ENCODE measurements around the gene SORCS2.
A peak's percentile ranks its signal among the peaks of the same experiment; 100 is the strongest.
"Not testable (repeated sequence)": the region's sequence is repeated elsewhere in the genome, so short reads cannot be mapped to it uniquely, and the experiment has no call there.

The SORCS2 gene

GRCh38 chr4:7201420-7202305 is 9.3 kb downstream of the SORCS2 start:
- DNase-seq: no peak

- no peak for DNase-seq
These were observed 10.1 kb downstream of the SORCS2 start for GRCh38 chr4:7202411-7202810.

GRCh38 chr4:7204656-7205387 is 12.5 kb downstream of the SORCS2 start:
- no peak for DNase-seq

- DNase-seq: no peak
These were observed 14.0 kb downstream of the SORCS2 start for GRCh38 chr4:7206385-7206784.

GRCh38 chr4:7206911-7207567 is 14.7 kb downstream of the SORCS2 start:
- peak; percentile 27 for DNase-seq

- no peak for DNase-seq
These were observed 15.4 kb downstream of the SORCS2 start for GRCh38 chr4:7207628-7208231.

GRCh38 chr4:7208509-7209451 is 16.4 kb downstream of the SORCS2 start:
- DNase-seq: no peak

- DNase-seq: no peak
These were observed 17.4 kb downstream of the SORCS2 start for GRCh38 chr4:7209699-7210098.

GRCh38 chr4:7210824-7211223 is 18.5 kb downstream of the SORCS2 start:
- DNase-seq: no peak

GRCh38 chr4:7212101-7212674 is 19.9 kb downstream of the SORCS2 start:
- no peak for DNase-seq

GRCh38 chr4:7212921-7213320 is 20.6 kb downstream of the SORCS2 start:
- DNase-seq: no peak

- no peak for DNase-seq
These were observed 21.5 kb downstream of the SORCS2 start for GRCh38 chr4:7213807-7214206.

GRCh38 chr4:7214359-7214758 is 22.0 kb downstream of the SORCS2 start:
- DNase-seq: no peak

- not testable (repeated sequence) for DNase-seq
These were observed 22.8 kb downstream of the SORCS2 start for GRCh38 chr4:7215187-7215586.

GRCh38 chr4:7217039-7217438 is 24.7 kb downstream of the SORCS2 start:
- DNase-seq: no peak

GRCh38 chr4:7217474-7218321 is 25.4 kb downstream of the SORCS2 start:
- DNase-seq: no peak

- no peak for DNase-seq
These were observed 26.3 kb downstream of the SORCS2 start for GRCh38 chr4:7218686-7219085.

- DNase-seq: no peak
These were observed 30.2 kb downstream of the SORCS2 start for GRCh38 chr4:7222521-7222920.

- DNase-seq: no peak
These were observed 31.2 kb downstream of the SORCS2 start for GRCh38 chr4:7223541-7223940.

GRCh38 chr4:7224001-7224400 is 31.7 kb downstream of the SORCS2 start:
- DNase-seq: no peak

Data from DMS53 (cell line).